GM23338 (cell line): ENCODE results near the gene TRAF2. TPM values are rescaled to one million over a fixed set of nuclear protein-coding genes. Genes with fewer than 3 reads are reported as not detected.

ENCODE experiments used
- CREB1 ChIP-seq: fragments of 250-450 bp; sonication (Bioruptor Pico); IDR thresholded peaks from 2 replicates; pipeline ENCODE4 v1.5.0; 2020; ENCODE audit warnings: low read depth, mild to moderate bottlenecking, moderate library complexity
- ETS1 ChIP-seq: IDR thresholded peaks from 2 replicates; pipeline ENCODE4 v1.6.1; 2016; ENCODE audit warnings: antibody characterized with exemption
- EZH2phosphoT487 ChIP-seq: fragments of 200-600 bp; sonication (generic); IDR thresholded peaks from one replicate; pipeline ENCODE4 v1.8.1; 2018; ENCODE audit warnings: antibody characterized with exemption; ENCODE audit not compliant: unreplicated experiment
- POLR2AphosphoS5 ChIP-seq: IDR thresholded peaks from 2 replicates; pipeline ENCODE4 v1.6.1; 2016; ENCODE audit warnings: antibody characterized with exemption, low read depth
- REST ChIP-seq: IDR thresholded peaks from one replicate; pipeline ENCODE4 v1.6.1; 2018; ENCODE audit warnings: antibody characterized with exemption; ENCODE audit not compliant: unreplicated experiment
- STAT1 ChIP-seq: IDR thresholded peaks from one replicate; pipeline ENCODE4 v1.6.1; 2016; ENCODE audit warnings: antibody characterized with exemption; ENCODE audit not compliant: unreplicated experiment
- ZNF331 ChIP-seq: fragments of 250-450 bp; sonication (Bioruptor Pico); IDR thresholded peaks from 2 replicates; pipeline ENCODE4 v1.5.0; 2020; ENCODE audit warnings: low read depth, mild to moderate bottlenecking, moderate library complexity
- ZNF462 ChIP-seq: fragments of 250-450 bp; sonication (Bioruptor Pico); IDR thresholded peaks from 2 replicates; pipeline ENCODE4 v1.5.0; 2020; ENCODE audit warnings: mild to moderate bottlenecking, moderate library complexity
- polyA plus RNA-seq: library from polyadenylated mRNA; unstranded; fragments of >200 nt; fragmentation: Nextera tagmentation; extraction: Ambion mirVana; gene quantifications from 2 replicates; pipeline ENCODE4 v1.2.1, GENCODE V29; 2016
- total RNA-seq: library from RNA; depleted of rRNA; stranded (reverse); fragments of >200 nt; shearing (Covaris generic); gene quantifications from 2 replicates; pipeline ENCODE4 v1.2.3, GENCODE V29; 2014

Gene TRAF2
- total and polyA plus RNA-seq, 2 experiments from 2014 or later, result 25.4 to 39.9 TPM

GRCh38 chr9:136856079-136856476, 30.2 kb upstream of the TRAF2 start (continued):
- no peak for TF ChIP-seq ZNF462 (CRISPR knock-in tag)
- TF ChIP-seq CREB1 (CRISPR knock-in tag), result no peak
- TF ChIP-seq POLR2AphosphoS5, result no peak
- TF ChIP-seq ZNF331 (CRISPR knock-in tag), result no peak
- no peak for TF ChIP-seq EZH2phosphoT487
- TF ChIP-seq ETS1, result no peak
- TF ChIP-seq REST, result no peak
- TF ChIP-seq STAT1, result no peak
